Omental fat pad (tissue), 4 donors: Measurements from ENCODE around the gene HPCAL1. TPM values are rescaled to one million over a fixed set of nuclear protein-coding genes. Genes with fewer than 3 reads are reported as not detected.

ENCODE experiments used
- ATAC-seq: fragments of 150-250 bp; one replicate; pipeline ENCODE4 v1.9.1; 2016; ENCODE audit warnings: mild to moderate bottlenecking, moderate library complexity; ENCODE audit not compliant: low FRiP score
- DNase-seq: peaks from one replicate; pipeline ENCODE4 v3.0.0-alpha.2; 2019; ENCODE audit warnings: low spot score
- total RNA-seq, 4 donors: library from RNA; depleted of rRNA; stranded (reverse); fragments of >200 nt; gene quantifications; one replicate each; pipeline ENCODE4 v1.1.0, GENCODE V29; 2016
- TF ChIP-seq, protein P1 (sequence below), 3 donors: fragments of 450-650 bp; IDR thresholded peaks; one replicate each; pipeline ENCODE4 v1.5.1; 2016 to 2017; ENCODE audit warnings: antibody characterized with exemption in 3 of 3, mild to moderate bottlenecking in 3 of 3, moderate library complexity in 2 of 3

HPCAL1 gene
- total RNA-seq: 10 to 100 TPM; 51.8 to 75.8 (median 67.8) TPM

- ATAC-seq: peak; percentile 82
- no peak for DNase-seq
- TF ChIP-seq, protein P1, sequence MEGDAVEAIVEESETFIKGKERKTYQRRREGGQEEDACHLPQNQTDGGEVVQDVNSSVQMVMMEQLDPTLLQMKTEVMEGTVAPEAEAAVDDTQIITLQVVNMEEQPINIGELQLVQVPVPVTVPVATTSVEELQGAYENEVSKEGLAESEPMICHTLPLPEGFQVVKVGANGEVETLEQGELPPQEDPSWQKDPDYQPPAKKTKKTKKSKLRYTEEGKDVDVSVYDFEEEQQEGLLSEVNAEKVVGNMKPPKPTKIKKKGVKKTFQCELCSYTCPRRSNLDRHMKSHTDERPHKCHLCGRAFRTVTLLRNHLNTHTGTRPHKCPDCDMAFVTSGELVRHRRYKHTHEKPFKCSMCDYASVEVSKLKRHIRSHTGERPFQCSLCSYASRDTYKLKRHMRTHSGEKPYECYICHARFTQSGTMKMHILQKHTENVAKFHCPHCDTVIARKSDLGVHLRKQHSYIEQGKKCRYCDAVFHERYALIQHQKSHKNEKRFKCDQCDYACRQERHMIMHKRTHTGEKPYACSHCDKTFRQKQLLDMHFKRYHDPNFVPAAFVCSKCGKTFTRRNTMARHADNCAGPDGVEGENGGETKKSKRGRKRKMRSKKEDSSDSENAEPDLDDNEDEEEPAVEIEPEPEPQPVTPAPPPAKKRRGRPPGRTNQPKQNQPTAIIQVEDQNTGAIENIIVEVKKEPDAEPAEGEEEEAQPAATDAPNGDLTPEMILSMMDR (IDR thresholded peaks at IDR 0.05): no peak
These were observed at the start of gene HPCAL1 for GRCh38 chr2:10302479-10303180. Gene HPCAL1, plus strand, starts transcription at chr2:10302904. Its CDS starts 116,854 bp downstream, at chr2:10419758.

GRCh38 chr2:10253596-10254372 lies 48.9 kb upstream of the HPCAL1 start:
- TF ChIP-seq, protein P1 (IDR thresholded peaks at IDR 0.05): no peak
- no peak for ATAC-seq
- no peak for DNase-seq

- TF ChIP-seq, protein P1 (IDR thresholded peaks at IDR 0.05): no peak
- ATAC-seq (peak; percentile 80), DNase-seq (no peak)
These were observed 48.1 kb upstream of the HPCAL1 start for GRCh38 chr2:10254373-10255188.

- DNase-seq (no peak), ATAC-seq (peak; percentile 3)
- TF ChIP-seq, protein P1 (IDR thresholded peaks at IDR 0.05): no peak
These were observed 47.3 kb upstream of the HPCAL1 start for GRCh38 chr2:10255189-10256030.

DNA sequence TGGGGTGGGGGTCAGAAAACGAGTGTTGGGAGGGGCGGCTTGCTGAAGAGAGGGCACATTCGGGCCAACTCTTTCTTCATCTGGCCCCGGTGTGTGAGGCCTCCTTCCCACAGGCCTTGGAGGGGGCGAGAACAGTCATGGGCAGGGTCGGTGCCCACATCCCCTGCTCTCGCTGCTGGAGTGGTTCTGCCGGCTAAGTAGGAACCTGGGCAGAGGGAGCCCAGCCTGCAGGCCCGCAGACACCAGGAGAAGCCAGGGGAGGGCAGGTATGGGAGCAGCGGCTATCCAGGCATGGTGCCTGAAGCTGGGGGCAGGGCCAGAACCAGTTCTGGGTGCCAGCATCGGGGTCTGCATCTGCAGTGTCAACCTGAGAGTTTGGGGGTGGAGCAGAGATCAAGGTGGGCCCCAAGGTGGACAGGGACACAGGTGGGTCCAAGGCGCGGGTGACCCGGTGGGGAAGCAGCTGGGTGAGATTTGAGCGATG lies 46.6 kb upstream of the HPCAL1 start:
- ATAC-seq (no peak), DNase-seq (no peak)
- TF ChIP-seq, protein P1 (IDR thresholded peaks at IDR 0.05): no peak

GRCh38 chr2:10256515-10257031 lies 46.1 kb upstream of the HPCAL1 start:
- TF ChIP-seq, protein P1 (IDR thresholded peaks at IDR 0.05): no peak
- no peak for ATAC-seq
- DNase-seq: no peak
